Kidney (tissue), 14 donors: ENCODE measurements around the gene PGBD5. TPM values are rescaled to one million over a fixed set of nuclear protein-coding genes. Genes with fewer than 3 reads are reported as not detected.

Experiments used
- DNase-seq, 5 donors: peaks; one replicate each; pipeline ENCODE4 v3.0.0-alpha.2; 2013 to 2020
- FAIRE-seq: peaks from 2 replicates; lab custom pipeline; 2012; peaks lifted over from hg19 to GRCh38; lab: Jason Lieb, UNC
- H3K27ac ChIP-seq, 2 donors: one replicate each; pipeline ENCODE4 v1.7.0; 2013; ENCODE audit warnings: low read depth in 2 of 2, low read length in 2 of 2, inconsistent platforms in 1 of 2
- H3K27me3 ChIP-seq: one replicate; pipeline ENCODE4 v1.7.1; 2013; ENCODE audit warnings: low read length, inconsistent platforms; ENCODE audit not compliant: control insufficient read depth, insufficient read depth
- H3K36me3 ChIP-seq, 3 donors: one replicate each; pipeline versions ENCODE4 v1.7.0 to v1.7.1; 2013; ENCODE audit warnings: low read length in 3 of 3, control low read depth in 1 of 3, inconsistent platforms in 1 of 3; ENCODE audit not compliant: insufficient read depth in 3 of 3, control insufficient read depth in 2 of 3
- H3K4me1 ChIP-seq, 3 donors: one replicate each; pipeline versions ENCODE4 v1.7.0 to v1.7.1; 2013; ENCODE audit warnings: low read length in 3 of 3, inconsistent platforms in 1 of 3, low read depth in 1 of 3; ENCODE audit not compliant: control insufficient read depth in 2 of 3, insufficient read depth in 2 of 3
- H3K4me3 ChIP-seq, 3 donors: one replicate each; pipeline versions ENCODE4 v1.7.0 to v1.8.1; 2013; ENCODE audit warnings: low read length in 3 of 3, control low read depth in 1 of 3, inconsistent platforms in 1 of 3
- H3K9ac ChIP-seq, 3 donors: one replicate each; pipeline versions ENCODE4 v1.7.0 to v1.7.1; 2013; ENCODE audit warnings: low read length in 3 of 3, control low read depth in 1 of 3, inconsistent platforms in 1 of 3
- H3K9me3 ChIP-seq, 3 donors: one replicate each; pipeline versions ENCODE4 v1.7.0 to v1.7.1; 2013; ENCODE audit warnings: low read length in 3 of 3, control low read depth in 1 of 3, inconsistent platforms in 1 of 3; ENCODE audit not compliant: control insufficient read depth in 2 of 3, insufficient read depth in 1 of 3
- CTCF ChIP-seq: IDR thresholded peaks from 3 replicates; pipeline ENCODE4 v1.5.1; 2012; ENCODE audit warnings: mild to moderate bottlenecking, moderate library complexity, borderline replicate concordance; ENCODE audit not compliant: insufficient read depth; ENCODE audit errors: extremely low read depth
- intact Hi-C: fragments of 100-400 bp; cut with DNase I; formaldehyde crosslinking; loops from one replicate; pipeline ENCODE4 v1.11.1; 2022
- polyA plus RNA-seq: library from polyadenylated mRNA; stranded (reverse); fragments of 350-450 nt; fragmentation: Illumina TruSeq; extraction: RNeasy Lipid Tissue Mini Kit (QIAGEN cat#74804); gene quantifications from one replicate; pipeline ENCODE4 v1.2.3, GENCODE V29; 2014; ENCODE audit warnings: low read depth, low replicate concordance; ENCODE audit not compliant: insufficient read depth
- total RNA-seq: library from RNA; stranded (reverse); fragmentation: NEBNext Ultra II Directional; extraction: Animal tissue kit (Norgen Biotek cat#: 25700); gene quantifications from one replicate; pipeline ENCODE4 v1.2.1, GENCODE V29; 2021
- donor health status: control.
- donor health status: control.
- donor health status: control.
- donor health status: control.
- donor health status: control.
- donor health status: DM: yes; HTN: yes; CAD: no.
- donor health status: Normal renal cell carcinoma (clear cell type).

Gene PGBD5
- total and polyA plus RNA-seq, 2 donors from 2014 or later = 2.0 to 3.7 TPM

GRCh38 chr1:230379928-230380327, 46.2 kb downstream of the PGBD5 start:
- FAIRE-seq = no peak
- no peak overlapping the region for H3K27ac ChIP-seq
- no peaks in the 10 kb centered on the region for H3K36me3 ChIP-seq
- H3K9ac ChIP-seq = no peak overlapping the region
- no peaks in the 10 kb centered on the region for H3K27me3 ChIP-seq
- no peak overlapping the region for H3K4me3 ChIP-seq
- intact Hi-C loops = no loop called here
- DNase-seq = no peak
- H3K4me1 ChIP-seq = peaks cover 0 to 7% (median 6%) of the 10 kb centered on the region in 3 donors
- TF ChIP-seq CTCF = no peak
- peaks cover 2 to 5% (median 4%) of the 10 kb centered on the region in 3 donors for H3K9me3 ChIP-seq

- FAIRE-seq (no peak), DNase-seq (no peak)
- Histone ChIP-seq H3K4me3 (no peak overlapping the region), H3K4me1 (peaks cover 0 to 7% (median 6%) of the 10 kb centered on the region in 3 donors), H3K27ac (no peak overlapping the region), H3K36me3 (no peaks in the 10 kb centered on the region), H3K9ac (no peak overlapping the region), H3K9me3 (peaks cover 2 to 5% (median 4%) of the 10 kb centered on the region in 3 donors), H3K27me3 (no peaks in the 10 kb centered on the region)
- no peak for TF ChIP-seq CTCF
- intact Hi-C loops = no loop called here
These were observed 46.7 kb downstream of the PGBD5 start for GRCh38 chr1:230379462-230379861.

- no peak for TF ChIP-seq CTCF
- Histone ChIP-seq H3K36me3 (no peaks in the 10 kb centered on the region), H3K4me3 (no peak overlapping the region), H3K27me3 (no peaks in the 10 kb centered on the region), H3K4me1 (peaks cover 0 to 7% (median 6%) of the 10 kb centered on the region in 3 donors), H3K9ac (no peak overlapping the region), H3K27ac (no peak overlapping the region), H3K9me3 (peaks cover 2 to 5% (median 4%) of the 10 kb centered on the region in 3 donors)
- FAIRE-seq (no peak), DNase-seq (no peak)
- intact Hi-C loops = no loop called here
These were observed 48.3 kb downstream of the PGBD5 start for GRCh38 chr1:230377851-230378250.

- Histone ChIP-seq H3K27me3 (no peaks in the 10 kb centered on the region), H3K9ac (no peak overlapping the region), H3K4me1 (peaks cover 0 to 7% (median 6%) of the 10 kb centered on the region in 3 donors), H3K4me3 (no peak overlapping the region), H3K27ac (no peak overlapping the region), H3K9me3 (peaks cover 2 to 5% (median 4%) of the 10 kb centered on the region in 3 donors), H3K36me3 (no peaks in the 10 kb centered on the region)
- intact Hi-C loops = no loop called here
- no peak for DNase-seq
- TF ChIP-seq CTCF = no peak
- FAIRE-seq = no peak
These were observed 48.8 kb downstream of the PGBD5 start for GRCh38 chr1:230377324-230377723.
